Neural cell (in vitro differentiated cells): ENCODE data around the gene B4GALNT3. TPM values are rescaled to one million over a fixed set of nuclear protein-coding genes. Genes with fewer than 3 reads are reported as not detected.

Source experiments
- H2AFZ ChIP-seq: fragments of 200-600, 300-800 bp; sonication (generic), shearing (Covaris generic); 2 replicates; pipeline ENCODE4 v1.6.0; 2014; ENCODE audit warnings: low read depth, mild to moderate bottlenecking, antibody characterized with exemption, low read length, moderate library complexity
- H3F3A ChIP-seq: fragments of 200-600 bp; shearing (Covaris generic); 2 replicates; pipeline ENCODE4 v1.6.1; 2016; ENCODE audit warnings: mild to moderate bottlenecking, moderate library complexity, mixed read lengths, antibody characterized with exemption, low read length; ENCODE audit not compliant: insufficient read depth, poor library complexity, severe bottlenecking
- H3K27ac ChIP-seq: fragments of 200-600, 300-800 bp; sonication (generic), shearing (Covaris generic); 2 replicates; pipeline ENCODE4 v1.5.1; 2014; ENCODE audit warnings: mild to moderate bottlenecking, low read length, moderate library complexity
- H3K27me3 ChIP-seq: fragments of 300-800, 200-600 bp; sonication (generic), shearing (Covaris generic); 2 replicates; pipeline ENCODE4 v1.6.0; 2014; ENCODE audit warnings: mild to moderate bottlenecking, low read depth, low read length, moderate library complexity; ENCODE audit not compliant: insufficient read depth
- H3K36me3 ChIP-seq: fragments of 300-800, 200-600 bp; sonication (generic), shearing (Covaris generic); 2 replicates; pipeline ENCODE4 v1.5.1; 2014; ENCODE audit warnings: mild to moderate bottlenecking, antibody characterized with exemption, low read length, moderate library complexity; ENCODE audit not compliant: insufficient read depth
- H3K4me2 ChIP-seq: fragments of 300-800, 200-600 bp; sonication (generic), shearing (Covaris generic); 2 replicates; pipeline ENCODE4 v1.6.0; 2014; ENCODE audit warnings: mild to moderate bottlenecking, low read length
- H3K4me3 ChIP-seq: fragments of 300-800, 200-600 bp; sonication (generic), shearing (Covaris generic); 2 replicates; pipeline ENCODE4 v1.5.1; 2014; ENCODE audit warnings: mild to moderate bottlenecking, low read length, moderate library complexity
- H3K79me2 ChIP-seq: fragments of 200-600 bp; shearing (Covaris generic); replicated peaks from 2 replicates; pipeline ENCODE4 v1.6.0; 2014; ENCODE audit warnings: mild to moderate bottlenecking, low read length, moderate library complexity; ENCODE audit not compliant: insufficient read depth
- H3K9ac ChIP-seq: fragments of 300-800, 200-600 bp; sonication (generic), shearing (Covaris generic); 2 replicates; pipeline ENCODE4 v1.6.1; 2016; ENCODE audit warnings: mild to moderate bottlenecking, low read length, mixed read lengths
- H3K9me2 ChIP-seq: fragments of 200-600 bp; shearing (Covaris generic); 2 replicates; pipeline ENCODE4 v1.6.1; 2016; ENCODE audit warnings: mild to moderate bottlenecking, low read length, mixed read lengths; ENCODE audit not compliant: insufficient read depth
- H3K9me3 ChIP-seq: fragments of 200-600, 300-800 bp; sonication (generic), shearing (Covaris generic); 2 replicates; pipeline ENCODE4 v1.6.1; 2016; ENCODE audit warnings: mild to moderate bottlenecking, mixed run types, low read length, moderate library complexity, mixed read lengths
- H4K20me1 ChIP-seq: fragments of 200-600 bp; shearing (Covaris generic); 2 replicates; pipeline ENCODE4 v1.6.1; 2016; ENCODE audit warnings: mild to moderate bottlenecking, mixed run types; ENCODE audit not compliant: insufficient read depth
- EP300 ChIP-seq: fragments of 450-650 bp; conservative IDR thresholded peaks from 2 replicates; pipeline ENCODE4 v1.6.1; 2014; ENCODE audit warnings: antibody characterized with exemption, mild to moderate bottlenecking, moderate library complexity; ENCODE audit not compliant: poor library complexity, severe bottlenecking
- EZH2 ChIP-seq: fragments of 200-600, 300-800 bp; shearing (Covaris generic), sonication (generic); IDR thresholded peaks from 2 replicates; pipeline ENCODE4 v1.6.1; 2014; ENCODE audit warnings: antibody characterized with exemption, low read length, borderline replicate concordance, mild to moderate bottlenecking; ENCODE audit not compliant: insufficient read depth, poor library complexity, severe bottlenecking
- MXI1 ChIP-seq: fragments of 450-650 bp; conservative IDR thresholded peaks from 2 replicates; pipeline ENCODE4 v1.6.1; 2014; ENCODE audit warnings: antibody characterized with exemption, mild to moderate bottlenecking; ENCODE audit not compliant: poor library complexity, severe bottlenecking
- POLR2AphosphoS5 ChIP-seq: IDR thresholded peaks from 2 replicates; pipeline ENCODE4 v1.6.1; 2012
- RAD21 ChIP-seq: fragments of 450-650 bp; conservative IDR thresholded peaks from 2 replicates; pipeline ENCODE4 v1.6.1; 2014; ENCODE audit warnings: antibody characterized with exemption, mild to moderate bottlenecking, moderate library complexity
- SMC3 ChIP-seq: fragments of 450-650 bp; conservative IDR thresholded peaks from 2 replicates; pipeline ENCODE4 v1.6.1; 2014; ENCODE audit warnings: antibody characterized with exemption, mild to moderate bottlenecking, moderate library complexity; ENCODE audit not compliant: poor library complexity
- TAF1 ChIP-seq: IDR thresholded peaks from 2 replicates; pipeline ENCODE4 v1.6.1; 2012; ENCODE audit warnings: low read depth
- polyA plus RNA-seq: library from polyadenylated mRNA; depleted of rRNA; stranded (reverse); fragments of >200 nt; gene quantifications from 2 replicates; pipeline ENCODE4 v1.2.3, GENCODE V29; 2014
- TF ChIP-seq, protein P1 (sequence below): IDR thresholded peaks from 2 replicates; pipeline ENCODE4 v1.6.1; 2012; ENCODE audit warnings: borderline replicate concordance
- TF ChIP-seq, protein P2 (sequence below): fragments of 450-650 bp; IDR thresholded peaks from 2 replicates; pipeline ENCODE4 v1.5.1; 2014; ENCODE audit warnings: antibody characterized with exemption, mild to moderate bottlenecking, moderate library complexity; ENCODE audit not compliant: poor library complexity, severe bottlenecking

The B4GALNT3 gene
- polyA plus RNA-seq, 1 donor from 2014 or later: 6.7 TPM

DNA sequence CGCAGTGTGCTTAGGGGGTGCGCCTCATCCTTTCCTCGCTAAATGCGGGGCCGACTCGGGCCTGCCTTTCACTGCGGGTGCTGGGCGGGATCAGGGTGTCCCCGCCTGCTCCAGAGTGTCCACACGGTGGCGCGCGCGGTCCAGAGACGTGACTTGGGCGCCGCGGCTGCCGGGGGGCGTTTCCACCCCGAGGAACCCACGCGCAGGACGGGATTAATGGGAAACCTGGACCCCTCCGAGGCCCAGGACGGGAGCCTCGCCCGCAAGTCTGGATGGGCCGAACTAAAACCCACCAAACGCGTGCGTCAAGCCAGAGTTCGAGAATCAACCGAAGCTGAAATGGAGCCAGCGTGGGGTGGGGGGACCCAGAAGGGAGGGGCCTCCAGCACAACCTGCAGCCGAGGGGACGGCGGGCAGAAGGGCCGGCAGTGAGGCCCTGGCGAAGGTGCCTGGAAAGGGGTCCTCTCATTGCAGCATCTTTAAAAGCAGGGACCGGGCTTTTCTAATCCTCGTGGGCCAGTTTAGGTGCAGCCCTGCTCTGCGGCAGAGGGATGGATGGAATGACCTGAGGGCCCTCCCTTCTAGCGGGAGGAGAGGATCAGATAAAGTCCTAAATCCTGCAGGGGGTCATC lies 110.2 kb downstream of the B4GALNT3 start:
- Histone ChIP-seq H3K9ac (peak overlapping the region; percentile 56), H3K27ac (no peak overlapping the region), H2AFZ (peak overlapping the region; percentile 76)

DNA sequence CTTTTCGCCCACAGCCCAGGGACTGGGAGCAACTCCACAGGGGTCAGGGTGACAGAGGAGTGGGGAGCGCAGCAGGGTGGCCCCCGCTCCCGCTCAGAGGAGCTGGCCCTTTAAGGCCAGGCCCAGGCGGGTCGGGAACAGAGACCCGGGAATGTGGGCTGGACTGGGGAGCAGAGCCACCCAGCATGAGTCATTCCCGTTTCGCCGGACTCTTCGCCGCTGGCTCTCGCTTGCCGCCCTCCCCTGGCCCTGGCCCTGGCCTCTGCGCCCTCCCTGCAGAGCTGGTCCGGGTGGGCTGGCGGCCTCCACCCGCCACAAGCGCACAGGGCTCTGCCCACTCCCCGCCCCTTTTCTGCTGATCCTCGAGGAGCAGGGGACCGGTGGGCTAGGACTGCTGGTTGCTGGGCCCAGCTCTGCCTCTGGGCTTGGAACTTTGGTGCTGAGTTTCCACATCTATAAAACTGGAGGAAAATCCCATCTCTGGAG lies 110.7 kb downstream of the B4GALNT3 start:
- H4K20me1 ChIP-seq: no peaks in the 10 kb centered on the region
- H3K9me3 ChIP-seq: no peaks in the 10 kb centered on the region
- H3K79me2 ChIP-seq: no peaks in the 10 kb centered on the region
- H3K36me3 ChIP-seq: no peaks in the 10 kb centered on the region
- no peaks in the 10 kb centered on the region for H3F3A ChIP-seq
- TF ChIP-seq TAF1 (no peak), EP300 (no peak), EZH2 (no peak), RAD21 (no peak), SMC3 (no peak), MXI1 (no peak), POLR2AphosphoS5 (no peak)
- TF ChIP-seq, protein P1, sequence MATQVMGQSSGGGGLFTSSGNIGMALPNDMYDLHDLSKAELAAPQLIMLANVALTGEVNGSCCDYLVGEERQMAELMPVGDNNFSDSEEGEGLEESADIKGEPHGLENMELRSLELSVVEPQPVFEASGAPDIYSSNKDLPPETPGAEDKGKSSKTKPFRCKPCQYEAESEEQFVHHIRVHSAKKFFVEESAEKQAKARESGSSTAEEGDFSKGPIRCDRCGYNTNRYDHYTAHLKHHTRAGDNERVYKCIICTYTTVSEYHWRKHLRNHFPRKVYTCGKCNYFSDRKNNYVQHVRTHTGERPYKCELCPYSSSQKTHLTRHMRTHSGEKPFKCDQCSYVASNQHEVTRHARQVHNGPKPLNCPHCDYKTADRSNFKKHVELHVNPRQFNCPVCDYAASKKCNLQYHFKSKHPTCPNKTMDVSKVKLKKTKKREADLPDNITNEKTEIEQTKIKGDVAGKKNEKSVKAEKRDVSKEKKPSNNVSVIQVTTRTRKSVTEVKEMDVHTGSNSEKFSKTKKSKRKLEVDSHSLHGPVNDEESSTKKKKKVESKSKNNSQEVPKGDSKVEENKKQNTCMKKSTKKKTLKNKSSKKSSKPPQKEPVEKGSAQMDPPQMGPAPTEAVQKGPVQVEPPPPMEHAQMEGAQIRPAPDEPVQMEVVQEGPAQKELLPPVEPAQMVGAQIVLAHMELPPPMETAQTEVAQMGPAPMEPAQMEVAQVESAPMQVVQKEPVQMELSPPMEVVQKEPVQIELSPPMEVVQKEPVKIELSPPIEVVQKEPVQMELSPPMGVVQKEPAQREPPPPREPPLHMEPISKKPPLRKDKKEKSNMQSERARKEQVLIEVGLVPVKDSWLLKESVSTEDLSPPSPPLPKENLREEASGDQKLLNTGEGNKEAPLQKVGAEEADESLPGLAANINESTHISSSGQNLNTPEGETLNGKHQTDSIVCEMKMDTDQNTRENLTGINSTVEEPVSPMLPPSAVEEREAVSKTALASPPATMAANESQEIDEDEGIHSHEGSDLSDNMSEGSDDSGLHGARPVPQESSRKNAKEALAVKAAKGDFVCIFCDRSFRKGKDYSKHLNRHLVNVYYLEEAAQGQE: no peak
- TF ChIP-seq, protein P2, sequence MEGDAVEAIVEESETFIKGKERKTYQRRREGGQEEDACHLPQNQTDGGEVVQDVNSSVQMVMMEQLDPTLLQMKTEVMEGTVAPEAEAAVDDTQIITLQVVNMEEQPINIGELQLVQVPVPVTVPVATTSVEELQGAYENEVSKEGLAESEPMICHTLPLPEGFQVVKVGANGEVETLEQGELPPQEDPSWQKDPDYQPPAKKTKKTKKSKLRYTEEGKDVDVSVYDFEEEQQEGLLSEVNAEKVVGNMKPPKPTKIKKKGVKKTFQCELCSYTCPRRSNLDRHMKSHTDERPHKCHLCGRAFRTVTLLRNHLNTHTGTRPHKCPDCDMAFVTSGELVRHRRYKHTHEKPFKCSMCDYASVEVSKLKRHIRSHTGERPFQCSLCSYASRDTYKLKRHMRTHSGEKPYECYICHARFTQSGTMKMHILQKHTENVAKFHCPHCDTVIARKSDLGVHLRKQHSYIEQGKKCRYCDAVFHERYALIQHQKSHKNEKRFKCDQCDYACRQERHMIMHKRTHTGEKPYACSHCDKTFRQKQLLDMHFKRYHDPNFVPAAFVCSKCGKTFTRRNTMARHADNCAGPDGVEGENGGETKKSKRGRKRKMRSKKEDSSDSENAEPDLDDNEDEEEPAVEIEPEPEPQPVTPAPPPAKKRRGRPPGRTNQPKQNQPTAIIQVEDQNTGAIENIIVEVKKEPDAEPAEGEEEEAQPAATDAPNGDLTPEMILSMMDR: no peak
- peak overlapping the region; percentile 77 for H3K4me3 ChIP-seq
- H3K27ac ChIP-seq: no peak overlapping the region
- no peaks in the 10 kb centered on the region for H3K27me3 ChIP-seq
- H3K9ac ChIP-seq: peak overlapping the region; percentile 56
- H3K9me2 ChIP-seq: no peaks in the 10 kb centered on the region
- peak overlapping the region; percentile 76 for H2AFZ ChIP-seq
- peak overlapping the region; percentile 88 for H3K4me2 ChIP-seq

More for the DNA sequence above, 110.2 kb downstream of the B4GALNT3 start:
- H3K27me3 ChIP-seq: no peaks in the 10 kb centered on the region
- no peaks in the 10 kb centered on the region for H3K79me2 ChIP-seq
- TF ChIP-seq RAD21 (peak; percentile 98), POLR2AphosphoS5 (no peak), SMC3 (peak; percentile 96), TAF1 (no peak), EZH2 (no peak), EP300 (no peak), MXI1 (peak; percentile 89)
- TF ChIP-seq, protein P2: peak; percentile 99
- TF ChIP-seq, protein P1: no peak
- no peaks in the 10 kb centered on the region for H3F3A ChIP-seq
- H3K9me2 ChIP-seq: no peaks in the 10 kb centered on the region
- no peaks in the 10 kb centered on the region for H4K20me1 ChIP-seq
- H3K36me3 ChIP-seq: no peaks in the 10 kb centered on the region
- H3K9me3 ChIP-seq: no peaks in the 10 kb centered on the region
- H3K4me3 ChIP-seq: peak overlapping the region; percentile 77
- peak overlapping the region; percentile 88 for H3K4me2 ChIP-seq
